K562 (cell line): ENCODE results near the gene TRPM2. TPM values are rescaled to one million over a fixed set of nuclear protein-coding genes. Genes with fewer than 3 reads are reported as not detected.

ENCODE experiments used
- ATAC-seq: fragments of 200-7000 bp; cut with Tn5 transposase; 3 replicates; pipeline ENCODE4 v1.9.1; 2020; ENCODE audit warnings: moderate library complexity
- BruUV-seq: library from RNA; stranded (reverse); fragments of 400-500 nt; replicated peaks from 2 replicates; lab custom pipeline; 2021; lab: Mats Ljungman, UMichigan
- CTCF ChIA-PET: fragments of 300-600 bp; formaldehyde crosslinking; extraction: SDS; loops from one replicate; lab custom pipeline; 2021; ENCODE audit warnings: low intra/inter-chr PET ratio; lab: Yijun Ruan, JAX
- POLR2A ChIA-PET: fragments of 300-600, 350-650 bp; sonication (Branson Sonifier 250); formaldehyde crosslinking; extraction: SDS; loops from one replicate; lab custom pipeline; 2021; ENCODE audit warnings: antibody characterized with exemption, inconsistent platforms; lab: Yijun Ruan, JAX
- DNase-seq, 4 experiments: peaks; one replicate each; pipeline versions ENCODE4 v3.0.0 to v3.0.0-alpha.2; 2011 to 2018; ENCODE audit warnings: low spot score in 3 of 4, mixed read lengths in 3 of 4; ENCODE audit errors: extremely low read depth in 1 of 4
- FAIRE-seq: peaks from 2 replicates; lab custom pipeline; 2011; peaks lifted over from hg19 to GRCh38; lab: Jason Lieb, UNC
- H2AFZ ChIP-seq: 2 replicates; pipeline ENCODE4 v1.6.0; 2011; ENCODE audit warnings: low read depth, low read length, control low read depth, inconsistent platforms
- H3K27ac ChIP-seq: fragments of 200-600 bp; 3 replicates; pipeline ENCODE4 v1.8.0; 2011; ENCODE audit warnings: low read depth, mild to moderate bottlenecking, control low read depth, inconsistent platforms, low read length, moderate library complexity, mixed read lengths; ENCODE audit errors: extremely low read depth
- H3K27me3 ChIP-seq, 2 experiments: fragments of 300-600 bp in 1 of 2; 2 replicates in 1 of 2; 3 replicates in 1 of 2; pipeline versions ENCODE4 v1.6.0 to v1.8.0; 2011; ENCODE audit warnings: inconsistent platforms in 2 of 2, low read length in 2 of 2, mild to moderate bottlenecking in 1 of 2, mixed read lengths in 1 of 2, moderate library complexity in 1 of 2; ENCODE audit not compliant: control insufficient read depth in 2 of 2, insufficient read depth in 2 of 2
- H3K36me3 ChIP-seq: fragments of 300-600 bp; 3 replicates; pipeline ENCODE4 v1.8.0; 2011; ENCODE audit warnings: mild to moderate bottlenecking, low read length, inconsistent platforms; ENCODE audit not compliant: control insufficient read depth, insufficient read depth
- H3K4me1 ChIP-seq, 2 experiments: fragments of 200-600 bp in 1 of 2; replicated peaks in 1 of 2; 2 replicates in 1 of 2; 3 replicates in 1 of 2; pipeline versions ENCODE4 v1.5.1 to v1.8.0; 2011; ENCODE audit warnings: inconsistent platforms in 2 of 2, low read length in 2 of 2, mild to moderate bottlenecking in 1 of 2, mixed read lengths in 1 of 2, moderate library complexity in 1 of 2; ENCODE audit not compliant: control insufficient read depth in 2 of 2, insufficient read depth in 2 of 2
- H3K4me2 ChIP-seq: 2 replicates; pipeline ENCODE4 v1.6.1; 2011; ENCODE audit warnings: low read length, control low read depth, inconsistent platforms, mixed read lengths; ENCODE audit not compliant: insufficient read depth
- H3K4me3 ChIP-seq: fragments of 200-600 bp; sonication (generic), shearing (Covaris generic); 2 replicates; pipeline ENCODE4 v1.5.1; 2016; ENCODE audit warnings: control low read depth, inconsistent platforms
- H3K79me2 ChIP-seq: fragments of 200-600 bp; 3 replicates; pipeline ENCODE4 v1.8.0; 2011; ENCODE audit warnings: low read length, inconsistent platforms; ENCODE audit not compliant: control insufficient read depth, insufficient read depth
- H3K9ac ChIP-seq, 2 experiments: 2 replicates each; pipeline versions ENCODE4 v1.6.0 to v1.6.1; 2011; ENCODE audit warnings: low read depth in 2 of 2, low read length in 2 of 2, control low read depth in 1 of 2, inconsistent platforms in 1 of 2, mild to moderate bottlenecking in 1 of 2, mixed read lengths in 1 of 2; ENCODE audit not compliant: insufficient read depth in 1 of 2
- H3K9me1 ChIP-seq: one replicate; pipeline ENCODE4 v1.6.0; 2011; ENCODE audit warnings: inconsistent platforms, mild to moderate bottlenecking, low read length, moderate library complexity; ENCODE audit not compliant: control insufficient read depth, insufficient read depth
- H3K9me3 ChIP-seq: replicated peaks from 2 replicates; pipeline ENCODE4 v1.5.1; 2011; ENCODE audit warnings: low read depth, low read length, inconsistent platforms; ENCODE audit not compliant: control insufficient read depth, insufficient read depth
- H4K20me1 ChIP-seq: replicated peaks from 2 replicates; pipeline ENCODE4 v1.6.1; 2011; ENCODE audit warnings: low read length, inconsistent platforms, mixed read lengths; ENCODE audit not compliant: control insufficient read depth, insufficient read depth
- CTCF ChIP-seq, 3 experiments: IDR thresholded peaks in 2 of 3; conservative IDR thresholded peaks in 1 of 3; 2 replicates each; pipeline ENCODE4 v1.5.1; 2011 to 2012; ENCODE audit warnings: low read length in 3 of 3, mild to moderate bottlenecking in 3 of 3, control low read depth in 2 of 3, improper control_type of control experiment in 1 of 3, inconsistent platforms in 1 of 3, low read depth in 1 of 3, mixed read lengths in 1 of 3, moderate library complexity in 1 of 3; ENCODE audit not compliant: insufficient read depth in 2 of 3
- SRSF3 ChIP-seq: fragments of 200-400 bp; formaldehyde crosslinking; IDR thresholded peaks from 2 replicates; pipeline ENCODE4 v1.6.1; 2016; ENCODE audit warnings: mild to moderate bottlenecking, low read length, moderate library complexity; ENCODE audit not compliant: insufficient read depth
- ZBTB7A ChIP-seq: IDR thresholded peaks from 2 replicates; pipeline ENCODE4 v1.6.1; 2011; ENCODE audit warnings: low read depth, mild to moderate bottlenecking, low read length, moderate library complexity, borderline replicate concordance; ENCODE audit not compliant: control insufficient read depth
- WGBS: fragments of 100-300 bp; shearing (Covaris generic); methylation state at CpG from one replicate; pipeline ENCODE4 v1.1.6; 2016; ENCODE audit warnings: low coverage, mixed read lengths; ENCODE audit not compliant: insufficient coverage; ENCODE audit errors: missing lambda C conversion rate; 5-methylcytosine and 5-hydroxymethylcytosine counted together
- in situ Hi-C: fragments of 300-500 bp; cut with MboI; formaldehyde crosslinking; loops from 4 replicates; pipeline ENCODE4 v1.15.0; 2018; ENCODE audit warnings: inconsistent platforms, mixed read lengths
- intact Hi-C: fragments of 100-400 bp; cut with micrococcal nuclease; formaldehyde crosslinking; loops from 2 replicates; pipeline ENCODE4 v1.14.2; 2022
- polyA plus RNA-seq, 8 experiments: library from polyadenylated mRNA; depleted of rRNA in 4 of 8; stranded (reverse) in 5 of 8; unstranded in 3 of 8; fragments of >200 nt; fragmentation: Nextera tagmentation in 2 of 8; fragmentation: Illumina TruSeq in 1 of 8; extraction: Ambion mirVana in 2 of 8; extraction: Trizol in 1 of 8; gene quantifications; 2 replicates each; pipeline versions ENCODE4 v1.2.1 to v1.2.3, GENCODE V29; 2011 to 2014; ENCODE audit warnings: inconsistent platforms in 1 of 8, missing spikeins in 1 of 8
- total RNA-seq, 7 experiments: library from RNA; depleted of rRNA in 6 of 7; stranded (reverse); fragments of >200 nt in 6 of 7; fragmentation: Illumina TruSeq in 2 of 7; extraction: Trizol in 2 of 7; gene quantifications; 2 replicates each; pipeline versions ENCODE4 v1.2.1 to v1.2.3, GENCODE V29; 2011 to 2021; ENCODE audit warnings: low replicate concordance in 1 of 7

The TRPM2 gene
- total and polyA plus RNA-seq, 9 of the 15 experiments (the other 6 are each of a cell fraction or from before 2014, with no cell fraction given) = 0.33 to 2.1 (median 0.98) TPM; not detected in 2

GRCh38 chr21:44377201-44377921, 23.9 kb downstream of the TRPM2 start:
- 1% methylated on average over 23 of the region's 24 CpGs for WGBS
- FAIRE-seq (no peak), DNase-seq (peak in 2 of 4 experiments; percentile 34 to 35), ATAC-seq (peak; percentile 71)
- CTCF ChIA-PET = no interaction called here
- POLR2A ChIA-PET = interaction anchor here (1.1 kb wide), 1 partner anchor 8 kb away, joined by 3 read pairs; no protein-coding TSS in a partner anchor
- Histone ChIP-seq H3K27ac (no peak overlapping the region), H3K9me3 (no peaks in the 10 kb centered on the region), H3K27me3 (peaks cover 67 to 80% of the 10 kb centered on the region in 2 experiments), H3K9me1 (no peaks in the 10 kb centered on the region), H4K20me1 (peaks cover 7% of the 10 kb centered on the region; the same call in 1 of the 2 replicates), H3K79me2 (no peaks in the 10 kb centered on the region), H3K36me3 (no peaks in the 10 kb centered on the region), H3K4me1 (peaks cover 0 to 3% of the 10 kb centered on the region in 2 experiments; a peak in 1 of 5 replicates), H3K4me3 (no peak overlapping the region), H3K9ac (no peak overlapping the region), H3K4me2 (no peak overlapping the region), H2AFZ (no peak overlapping the region)
- TF ChIP-seq CTCF (IDR thresholded peaks at IDR 0.05 in 2 of 3, conservative IDR thresholded peaks at IDR 0.05 in 1 of 3; ENCODE audit: insufficient read depth in 2 of 3, low read depth in 1 of 3, low read length in 3 of 3) = peak in 2 of 3 experiments; percentile 34 to 37; a peak in 1 of 6 replicates
- TF ChIP-seq ZBTB7A = peak; percentile 32; the same call in 1 of the 2 replicates
- no peak for TF ChIP-seq SRSF3
- intact Hi-C loops = no loop called here
- no TSS peak for BruUV-seq
- in situ Hi-C loops = no loop called here
